Neuronal stem cell (in vitro differentiated cells): ENCODE results near the gene CREB3.

Source experiments
- DNase-seq: peaks from one replicate; pipeline ENCODE4 v3.0.0-alpha.2; 2013; ENCODE audit warnings: low spot score
- H2AFZ ChIP-seq: one replicate; pipeline ENCODE4 v1.6.1; 2013; ENCODE audit warnings: mild to moderate bottlenecking, low read length, inconsistent platforms
- H2AK5ac ChIP-seq: 2 replicates; pipeline ENCODE4 v1.6.1; 2013; ENCODE audit warnings: low read depth, mild to moderate bottlenecking, inconsistent platforms, low read length, moderate library complexity, mixed read lengths
- H2BK120ac ChIP-seq: 2 replicates; pipeline ENCODE4 v1.6.1; 2013; ENCODE audit warnings: low read depth, mild to moderate bottlenecking, inconsistent platforms, low read length, moderate library complexity, mixed read lengths
- H2BK12ac ChIP-seq: one replicate; pipeline ENCODE4 v1.6.1; 2013; ENCODE audit warnings: low read length, inconsistent platforms
- H2BK15ac ChIP-seq: 2 replicates; pipeline ENCODE4 v1.6.1; 2013; ENCODE audit warnings: mild to moderate bottlenecking, low read length, inconsistent platforms, mixed read lengths
- H2BK5ac ChIP-seq: one replicate; pipeline ENCODE4 v1.6.1; 2013; ENCODE audit warnings: inconsistent platforms, mild to moderate bottlenecking, low read length, moderate library complexity
- H3K14ac ChIP-seq: one replicate; pipeline ENCODE4 v1.6.1; 2013; ENCODE audit warnings: low read length, inconsistent platforms
- H3K18ac ChIP-seq: 2 replicates; pipeline ENCODE4 v1.6.1; 2013; ENCODE audit warnings: low read length, inconsistent platforms
- H3K23ac ChIP-seq: 2 replicates; pipeline ENCODE4 v1.6.1; 2013; ENCODE audit warnings: low read depth, mild to moderate bottlenecking, mixed read lengths, low read length, inconsistent platforms; ENCODE audit not compliant: poor library complexity
- H3K27ac ChIP-seq: replicated peaks from 3 replicates; pipeline ENCODE4 v1.5.1; 2013; ENCODE audit warnings: low read length, inconsistent platforms
- H3K27me3 ChIP-seq, 3 experiments: 2 replicates each; pipeline ENCODE4 v1.6.1; 2013; ENCODE audit warnings: low read length in 3 of 3, mild to moderate bottlenecking in 2 of 3, inconsistent platforms in 1 of 3, low read depth in 1 of 3, mixed read lengths in 1 of 3, moderate library complexity in 1 of 3; ENCODE audit not compliant: control insufficient read depth in 3 of 3, insufficient read depth in 3 of 3
- H3K36me3 ChIP-seq, 2 donors: replicated peaks in 1 of 2; 2 replicates each; pipeline ENCODE4 v1.6.1; 2013; ENCODE audit warnings: low read length in 2 of 2; ENCODE audit not compliant: control insufficient read depth in 2 of 2, insufficient read depth in 2 of 2
- H3K4ac ChIP-seq: 2 replicates; pipeline ENCODE4 v1.6.1; 2013; ENCODE audit warnings: inconsistent platforms, mild to moderate bottlenecking, low read length, moderate library complexity
- H3K4me1 ChIP-seq, 2 donors: 1 replicate in 1 of 2; 2 replicates in 1 of 2; pipeline ENCODE4 v1.6.1; 2013; ENCODE audit warnings: low read length in 2 of 2, low read depth in 1 of 2; ENCODE audit not compliant: control insufficient read depth in 2 of 2, insufficient read depth in 1 of 2
- H3K4me2 ChIP-seq: one replicate; pipeline ENCODE4 v1.6.1; 2013; ENCODE audit warnings: mild to moderate bottlenecking, low read length, inconsistent platforms; ENCODE audit not compliant: insufficient read depth, poor library complexity, severe bottlenecking
- H3K4me3 ChIP-seq, 2 donors: 2 replicates each; pipeline ENCODE4 v1.5.1; 2013; ENCODE audit warnings: low read length in 2 of 2, mild to moderate bottlenecking in 2 of 2, inconsistent platforms in 1 of 2, moderate library complexity in 1 of 2
- H3K79me1 ChIP-seq: one replicate; pipeline ENCODE4 v1.6.1; 2013; ENCODE audit warnings: low read depth, mild to moderate bottlenecking, inconsistent platforms, low read length, moderate library complexity
- H3K9ac ChIP-seq: one replicate; pipeline ENCODE4 v1.6.1; 2013; ENCODE audit warnings: mild to moderate bottlenecking, low read depth, low read length, inconsistent platforms; ENCODE audit not compliant: poor library complexity
- H3K9me3 ChIP-seq, 2 donors: replicated peaks in 1 of 2; 2 replicates each; pipeline versions ENCODE3 to v1.6.1; 2013; ENCODE audit warnings: low read length in 2 of 2, mild to moderate bottlenecking in 2 of 2, inconsistent platforms in 1 of 2, low read depth in 1 of 2, mixed read lengths in 1 of 2, moderate library complexity in 1 of 2; ENCODE audit not compliant: control insufficient read depth in 2 of 2, insufficient read depth in 1 of 2
- H4K8ac ChIP-seq: one replicate; pipeline ENCODE4 v1.6.1; 2013; ENCODE audit warnings: low read depth, mild to moderate bottlenecking, inconsistent platforms, low read length, moderate library complexity
- H4K91ac ChIP-seq: one replicate; pipeline ENCODE4 v1.6.1; 2013; ENCODE audit warnings: low read length, low read depth, mild to moderate bottlenecking, inconsistent platforms; ENCODE audit not compliant: poor library complexity
- WGBS, 2 donors: extraction: QIAGEN DNeasy Blood & Tissue Kit; methylation state at CpG; one replicate each; pipeline ENCODE4 v1.1.7; 2013; ENCODE audit warnings: missing lambda C conversion rate in 2 of 2, mixed read lengths in 1 of 2; ENCODE audit not compliant: insufficient read length in 2 of 2, insufficient replicate concordance in 1 of 2; ENCODE audit errors: extremely low coverage in 2 of 2; 5-methylcytosine and 5-hydroxymethylcytosine counted together
- small RNA-seq: library from polyadenylated mRNA; stranded (forward); fragments of <200 nt; extraction: miRNeasy Mini kit (QIAGEN cat#:217004); gene quantifications from one replicate; pipeline ENCODE3, GENCODE V24; 2013; ENCODE audit not compliant: insufficient read depth

CREB3 gene

GRCh38 chr9:35781066-35781465 is 48.6 kb downstream of the CREB3 start:
- no peak overlapping the region for H3K4ac ChIP-seq
- peaks cover 2 to 5% of the 10 kb centered on the region in 2 donors for H3K4me1 ChIP-seq
- H4K8ac ChIP-seq, result no peak overlapping the region
- H2BK5ac ChIP-seq, result no peak overlapping the region
- H3K9me3 ChIP-seq, result no peaks in the 10 kb centered on the region
- H3K23ac ChIP-seq, result no peak overlapping the region
- H3K18ac ChIP-seq, result no peak overlapping the region
- no peak overlapping the region for H4K91ac ChIP-seq
- no peak overlapping the region for H3K4me2 ChIP-seq
- H2AFZ ChIP-seq, result no peak overlapping the region
- no peak overlapping the region for H2BK15ac ChIP-seq
- no peak overlapping the region for H3K14ac ChIP-seq
- H3K27me3 ChIP-seq, result no peaks in the 10 kb centered on the region
- H2BK120ac ChIP-seq, result no peak overlapping the region
- H3K9ac ChIP-seq, result no peak overlapping the region
- H3K79me1 ChIP-seq, result no peaks in the 10 kb centered on the region
- H3K27ac ChIP-seq, result no peak overlapping the region
- H3K36me3 ChIP-seq, result peaks cover 0 to 2% of the 10 kb centered on the region in 2 donors
- no peak overlapping the region for H3K4me3 ChIP-seq
- H2AK5ac ChIP-seq, result no peak overlapping the region
- H2BK12ac ChIP-seq, result no peak overlapping the region
- no CpG with 5 or more reads among the region's 2 CpGs for WGBS, 2 donors
- DNase-seq, result no peak

DNA sequence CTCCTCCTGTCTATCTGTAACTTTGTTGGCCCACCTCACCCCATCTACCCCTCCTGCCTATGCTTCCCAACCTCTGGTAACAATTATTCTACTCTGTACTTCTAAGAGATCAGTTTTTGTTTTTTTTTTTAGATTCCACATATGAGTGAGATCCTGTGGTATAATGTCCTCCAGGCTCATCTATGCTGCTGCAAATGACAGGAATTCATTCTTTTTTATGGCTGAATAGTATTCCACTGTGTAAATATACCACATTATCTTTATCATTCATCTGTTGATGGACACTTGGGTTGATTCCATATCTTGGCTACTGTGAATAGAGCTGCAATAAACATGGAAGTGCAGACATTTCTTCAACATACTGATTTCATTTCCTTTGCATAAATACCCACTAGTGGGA is 51.0 kb downstream of the CREB3 start:
- Histone ChIP-seq H3K4me3 (no peak overlapping the region), H3K23ac (no peak overlapping the region), H4K8ac (no peak overlapping the region), H3K14ac (no peak overlapping the region), H2BK5ac (no peak overlapping the region), H3K18ac (no peak overlapping the region), H2AK5ac (no peak overlapping the region), H2BK12ac (no peak overlapping the region), H2BK120ac (no peak overlapping the region), H3K27ac (no peak overlapping the region), H3K4ac (no peak overlapping the region), H3K36me3 (peaks cover 0 to 2% of the 10 kb centered on the region in 2 donors), H3K79me1 (no peaks in the 10 kb centered on the region), H3K27me3 (no peaks in the 10 kb centered on the region), H3K4me1 (peaks cover 0 to under 1% of the 10 kb centered on the region in 2 donors), H2BK15ac (no peak overlapping the region), H3K9ac (no peak overlapping the region), H2AFZ (no peak overlapping the region), H3K4me2 (no peak overlapping the region), H4K91ac (no peak overlapping the region), H3K9me3 (no peaks in the 10 kb centered on the region)
- no peak for DNase-seq

Small RNAs within 50 kb of the gene (small RNA-seq; reads per million reads assigned to genes)
- gene MIR6853, result 4.7 reads per million, percentile 17 among the genes with 10 or more reads in this experiment
